Activated CD4-positive, alpha-beta T cell treated with anti-CD3 and anti-CD28 coated beads for 24 hours (primary cell): ENCODE measurements around the gene USF2.
A peak's percentile ranks its signal among the peaks of the same experiment; 100 is the strongest.

Source experiments
- DNase-seq, 2 donors: peaks; one replicate each; pipeline ENCODE4 v3.0.0-alpha.2; 2020; ENCODE audit warnings: low read depth in 2 of 2

Gene USF2

GRCh38 chr19:35265900-35266519 is 2.8 kb upstream of the USF2 start:
- no peak for DNase-seq

- no peak for DNase-seq
Measured at GRCh38 chr19:35266520-35267352, 2.0 kb upstream of the USF2 start.

- DNase-seq: no peak
Measured at GRCh38 chr19:35267353-35267817, 1.4 kb upstream of the USF2 start.

- peak; percentile 50 to 57 for DNase-seq
Measured at GRCh38 chr19:35267818-35268535, 785 bp upstream of the USF2 start.

- peak; percentile 54 to 63 for DNase-seq
Measured at GRCh38 chr19:35269438-35270117, 816 bp downstream of the USF2 start.

GRCh38 chr19:35270381-35270811 is 1.6 kb downstream of the USF2 start:
- no peak for DNase-seq

- DNase-seq: no peak
Measured at GRCh38 chr19:35271546-35271945, 2.8 kb downstream of the USF2 start.

GRCh38 chr19:35272122-35272719 is 3.5 kb downstream of the USF2 start:
- no peak for DNase-seq

- DNase-seq: no peak
Measured at GRCh38 chr19:35272954-35273649, 4.3 kb downstream of the USF2 start.

GRCh38 chr19:35273686-35274259 is 5.0 kb downstream of the USF2 start:
- DNase-seq: no peak

GRCh38 chr19:35274323-35274722 is 5.6 kb downstream of the USF2 start:
- no peak for DNase-seq

GRCh38 chr19:35276706-35277281 is 8.0 kb downstream of the USF2 start:
- no peak for DNase-seq

GRCh38 chr19:35278578-35279284 is 10.0 kb downstream of the USF2 start:
- DNase-seq: no peak

- no peak for DNase-seq
Measured at GRCh38 chr19:35279374-35279773, 10.6 kb downstream of the USF2 start.

GRCh38 chr19:35279985-35280821 is 11.4 kb downstream of the USF2 start:
- no peak for DNase-seq

- DNase-seq: no peak
Measured at GRCh38 chr19:35281303-35281702, 12.5 kb downstream of the USF2 start.

- DNase-seq: no peak
Measured at GRCh38 chr19:35284153-35285094, 15.7 kb downstream of the USF2 start.

- DNase-seq: no peak
Measured at GRCh38 chr19:35285095-35285449, 16.3 kb downstream of the USF2 start.
